ENCODE results near the gene UNC5A. TPM values are rescaled to one million over a fixed set of nuclear protein-coding genes. Genes with fewer than 3 reads are reported as not detected.
A peak's percentile ranks its signal among the peaks of the same experiment; 100 is the strongest.

UNC5A gene
- total and polyA plus RNA-seq, 11 donors, result 0.09 to 0.43 (median 0.20) TPM; not detected in 7

DNA sequence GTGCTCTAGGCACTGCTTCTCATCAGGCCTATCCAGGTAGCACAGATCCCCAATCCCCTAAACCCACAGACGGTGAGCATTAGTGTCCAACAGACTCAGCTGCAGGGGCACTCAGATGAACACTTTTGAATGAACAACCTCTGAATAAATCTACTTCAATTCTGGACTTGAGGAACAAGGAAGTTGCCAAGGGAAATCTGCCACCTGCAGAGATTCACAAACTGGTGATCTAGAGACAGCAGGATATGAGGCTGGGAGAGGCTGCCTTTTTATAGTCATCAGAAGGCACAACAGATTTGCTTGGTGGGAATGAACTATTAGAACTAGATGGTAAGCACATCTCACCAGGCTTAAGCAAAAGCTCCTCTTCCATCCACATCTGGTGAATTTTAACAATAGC is 95.8 kb downstream of the UNC5A start:
- DNase-seq, result no peak
- intact Hi-C loops (cut with DNase I), result no loop called here
- Histone ChIP-seq H3K4me3 (no peak overlapping the region), H3K36me3 (peaks cover 0 to 92% (median 75%) of the 10 kb centered on the region in 9 donors), H3K27ac (no peak overlapping the region), H3K27me3 (no peaks in the 10 kb centered on the region), H3K9me3 (no peaks in the 10 kb centered on the region), H3K4me1 (peaks cover 0 to 46% (median 0%) of the 10 kb centered on the region in 12 donors)
- WGBS, 4 donors, result 72 to 96% (median 94%) methylated on average over 1 of the region's 1 CpG
- no peak for TF ChIP-seq POLR2A (IDR thresholded peaks at IDR 0.05)
- no peak for TF ChIP-seq CTCF (IDR thresholded peaks at IDR 0.05)
- ATAC-seq, result no peak

- ATAC-seq (no peak), DNase-seq (no peak)
- 83 to 88% (median 84%) methylated on average over 3 of the region's 3 CpGs for WGBS, 4 donors
- intact Hi-C loops (cut with DNase I), result no loop called here
- Histone ChIP-seq H3K4me1 (peaks cover 0 to 41% (median 0%) of the 10 kb centered on the region in 12 donors), H3K4me3 (no peak overlapping the region), H3K27me3 (no peaks in the 10 kb centered on the region), H3K27ac (no peak overlapping the region), H3K36me3 (peaks cover 0 to 97% (median 75%) of the 10 kb centered on the region in 9 donors), H3K9me3 (no peaks in the 10 kb centered on the region)
- TF ChIP-seq CTCF (IDR thresholded peaks at IDR 0.05), result no peak
- TF ChIP-seq POLR2A (IDR thresholded peaks at IDR 0.05), result no peak
Measured at GRCh38 chr5:176906796-176907195, 96.4 kb downstream of the UNC5A start.

GRCh38 chr5:176908675-176909368 is 98.5 kb downstream of the UNC5A start:
- Histone ChIP-seq H3K4me3 (no peak overlapping the region), H3K27me3 (no peaks in the 10 kb centered on the region), H3K27ac (peak overlapping the region in 1 of 12 donors; percentile 48), H3K4me1 (peaks cover 0 to 21% (median 0%) of the 10 kb centered on the region in 12 donors), H3K36me3 (peaks cover 0 to 80% (median 66%) of the 10 kb centered on the region in 9 donors), H3K9me3 (no peaks in the 10 kb centered on the region)
- DNase-seq (no peak), ATAC-seq (no peak)
- no peak for TF ChIP-seq CTCF (IDR thresholded peaks at IDR 0.05)
- TF ChIP-seq POLR2A (IDR thresholded peaks at IDR 0.05), result no peak
- intact Hi-C loops (cut with DNase I), result no loop called here
- 92 to 96% (median 95%) methylated on average over 5 of the region's 5 CpGs for WGBS, 4 donors

GRCh38 chr5:176912115-176912514 is 101.8 kb downstream of the UNC5A start:
- no peak for ATAC-seq
- Histone ChIP-seq H3K4me3 (no peak overlapping the region), H3K27me3 (no peaks in the 10 kb centered on the region), H3K36me3 (peaks cover 0 to 60% (median 40%) of the 10 kb centered on the region in 9 donors), H3K9me3 (no peaks in the 10 kb centered on the region), H3K27ac (no peak overlapping the region), H3K4me1 (peaks cover 0 to 19% (median 0%) of the 10 kb centered on the region in 12 donors)
- 81 to 91% (median 86%) methylated on average over 2 of the region's 2 CpGs for WGBS, 4 donors
- DNase-seq, result no peak
- intact Hi-C loops (cut with DNase I), result no loop called here
- no peak for TF ChIP-seq POLR2A (IDR thresholded peaks at IDR 0.05)
- no peak for TF ChIP-seq CTCF (IDR thresholded peaks at IDR 0.05)

Measured in heart left ventricle (tissue), 16 donors.